ENCODE data around the gene ZFP62. TPM values are rescaled to one million over a fixed set of nuclear protein-coding genes. Genes with fewer than 3 reads are reported as not detected.

ZFP62 gene
- total and polyA plus RNA-seq, 2 of the 4 experiments (the other 2 are of a cell fraction): 8.2 to 20.3 TPM

DNA sequence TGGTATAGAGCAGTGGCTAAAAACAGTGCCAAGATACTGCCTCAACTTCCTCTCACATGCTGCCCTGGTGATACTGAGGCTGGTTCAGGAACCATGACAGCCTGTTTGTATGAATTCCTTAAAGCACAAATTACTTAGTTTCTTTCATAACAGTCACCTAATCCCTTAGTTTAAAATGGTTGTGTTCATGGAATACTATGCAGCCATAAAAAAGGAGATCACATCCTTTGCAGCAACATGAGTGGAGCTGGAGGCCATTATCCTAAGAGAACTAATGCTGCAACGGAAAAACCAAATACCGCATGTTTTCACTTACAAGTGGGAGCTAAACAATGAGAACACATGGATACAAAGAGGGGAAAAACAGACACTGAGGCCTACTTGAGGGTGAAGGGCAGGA is 21.8 kb downstream of the ZFP62 start:
- H3K9ac ChIP-seq (ENCODE audit: low read depth, low read length): no peak overlapping the region
- in situ Hi-C loops (cut with MboI; ENCODE audit: low sequenced_read_pairs) (no loop called here), intact Hi-C loops (cut with micrococcal nuclease) (no loop called here), dilution Hi-C loops (cut with HindIII; ENCODE audit: low sequenced_read_pairs, unreplicated experiment) (no loop called here)
- no peak overlapping the region for H2AK9ac ChIP-seq (replicated peaks; ENCODE audit: low read depth, low read length, poor library complexity)
- no peaks in the 10 kb centered on the region for H3K79me1 ChIP-seq (ENCODE audit: low read depth in 1 of 2, low read length in 2 of 2)
- no peak for DNase-seq
- no peak for TF ChIP-seq FOS (IDR thresholded peaks at IDR 0.05; ENCODE audit: low read depth, low read length)
- H3K9me1 ChIP-seq (ENCODE audit: insufficient read depth, low read length): no peaks in the 10 kb centered on the region
- no peaks in the 10 kb centered on the region for H3K27me3 ChIP-seq (ENCODE audit: control insufficient read depth, insufficient read depth, low read length)
- no peak overlapping the region for H3K4me2 ChIP-seq (ENCODE audit: low read depth, low read length)
- ChIA-PET POLR2A (ENCODE audit: unreplicated experiment) (no interaction called here), CTCF (no interaction called here)
- H4K8ac ChIP-seq (ENCODE audit: low read depth in 2 of 2, low read length in 2 of 2): no peak overlapping the region
- H2BK20ac ChIP-seq (ENCODE audit: low read depth, low read length): no peak overlapping the region
- no peak overlapping the region for H4K5ac ChIP-seq (ENCODE audit: low read depth, low read length)
- no peaks in the 10 kb centered on the region for H4K20me1 ChIP-seq (ENCODE audit: insufficient read depth, low read length)
- H2BK15ac ChIP-seq (ENCODE audit: low read depth, low read length): no peak overlapping the region
- no CpG with 5 or more reads among the region's 2 CpGs for WGBS, 2 experiments (ENCODE audit: extremely low coverage in 2 of 2, insufficient read length in 1 of 2)
- H3K14ac ChIP-seq (replicated peaks; ENCODE audit: low read depth, low read length): no peak overlapping the region
- peaks cover 13% of the 10 kb centered on the region for H3K36me3 ChIP-seq (ENCODE audit: control insufficient read depth, insufficient read depth, low read length)
- no peak for ATAC-seq (ENCODE audit: low read depth)
- no peak overlapping the region for H3K23ac ChIP-seq (ENCODE audit: low read depth, low read length)
- H3K4ac ChIP-seq (ENCODE audit: low read depth, low read length): no peak overlapping the region
- no peak overlapping the region for H3K4me3 ChIP-seq (ENCODE audit: insufficient read depth, low read depth, low read length)
- no peak overlapping the region for H3K18ac ChIP-seq (ENCODE audit: low read depth, low read length)
- no peak overlapping the region for H2BK5ac ChIP-seq (ENCODE audit: low read depth, low read length, poor library complexity, severe bottlenecking)
- H3K9me3 ChIP-seq (ENCODE audit: control insufficient read depth, insufficient read depth, low read length): no peaks in the 10 kb centered on the region; the same call in 1 of the 2 replicates
- no peak overlapping the region for H3K27ac ChIP-seq (ENCODE audit: insufficient read depth, low read length)
- BruUV-seq (replicated peaks): no TSS peak
- H3K4me1 ChIP-seq (ENCODE audit: control insufficient read depth, insufficient read depth, low read length): no peaks in the 10 kb centered on the region
- H2BK120ac ChIP-seq (ENCODE audit: low read depth, low read length): no peak overlapping the region
- no peak overlapping the region for H2AK5ac ChIP-seq (ENCODE audit: low read depth, low read length)
- H4K91ac ChIP-seq (ENCODE audit: insufficient read depth, low read depth, low read length): no peak overlapping the region
- H3K56ac ChIP-seq (ENCODE audit: extremely low read depth, insufficient read depth, low read length): no peak overlapping the region
- H2AFZ ChIP-seq (replicated peaks; ENCODE audit: low read length, poor library complexity): no peak overlapping the region

Data from IMR-90 (cell line).